Stimulated activated CD4-positive, alpha-beta T cell treated with anti-CD3 and anti-CD28 coated beads, Interleukin-1b, Interleukin-23, amount 100 ng/mL, for 48 hours (primary cell): Measurements from ENCODE around the gene IVD.

Experiments used
- DNase-seq: peaks from one replicate; pipeline ENCODE4 v3.0.0-alpha.2; 2020

Gene IVD

DNA sequence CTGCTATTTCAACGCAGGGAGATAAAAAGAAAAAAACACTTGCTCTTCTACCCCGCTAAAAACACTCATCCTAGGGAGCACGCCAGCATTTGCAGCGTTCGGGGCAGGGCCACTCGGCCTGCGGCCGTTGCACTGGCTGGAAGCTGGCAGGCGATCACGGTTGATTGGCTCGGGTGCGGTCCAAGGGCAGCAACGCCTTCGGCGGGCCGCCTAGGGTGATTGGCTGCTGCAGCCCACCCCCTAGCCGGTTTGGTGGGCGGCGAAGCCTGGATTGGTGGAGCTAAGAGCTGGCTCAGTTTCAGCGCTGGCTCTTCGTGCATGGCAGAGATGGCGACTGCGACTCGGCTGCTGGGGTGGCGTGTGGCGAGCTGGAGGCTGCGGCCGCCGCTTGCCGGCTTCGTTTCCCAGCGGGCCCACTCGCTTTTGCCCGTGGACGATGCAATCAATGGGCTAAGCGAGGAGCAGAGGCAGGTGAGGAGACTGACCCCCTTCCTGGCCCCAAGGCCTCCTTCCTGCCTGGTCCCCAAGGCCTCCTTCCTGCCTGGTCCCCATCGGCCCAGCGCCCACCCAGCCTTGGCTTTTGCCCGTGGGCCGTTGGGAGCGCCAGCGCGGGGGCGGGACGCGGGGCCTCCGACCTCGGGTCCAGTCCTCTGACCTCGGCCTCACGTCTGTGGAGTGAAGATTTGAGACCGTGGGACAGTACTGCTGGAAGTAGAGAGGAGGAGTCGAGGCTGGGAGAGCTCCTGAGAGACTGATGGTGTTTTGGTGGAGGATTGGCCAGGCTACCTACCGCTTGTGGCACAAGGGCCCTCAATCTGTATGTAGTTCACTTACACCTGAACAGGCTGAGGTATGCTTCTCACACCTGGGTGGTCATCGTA, at the start of gene IVD:
Gene IVD (plus strand): TSS at position 295 of the 881 bp plus-strand sequence. CDS start 33 bp downstream, at position 328.
- DNase-seq: peak; percentile 92

DNA sequence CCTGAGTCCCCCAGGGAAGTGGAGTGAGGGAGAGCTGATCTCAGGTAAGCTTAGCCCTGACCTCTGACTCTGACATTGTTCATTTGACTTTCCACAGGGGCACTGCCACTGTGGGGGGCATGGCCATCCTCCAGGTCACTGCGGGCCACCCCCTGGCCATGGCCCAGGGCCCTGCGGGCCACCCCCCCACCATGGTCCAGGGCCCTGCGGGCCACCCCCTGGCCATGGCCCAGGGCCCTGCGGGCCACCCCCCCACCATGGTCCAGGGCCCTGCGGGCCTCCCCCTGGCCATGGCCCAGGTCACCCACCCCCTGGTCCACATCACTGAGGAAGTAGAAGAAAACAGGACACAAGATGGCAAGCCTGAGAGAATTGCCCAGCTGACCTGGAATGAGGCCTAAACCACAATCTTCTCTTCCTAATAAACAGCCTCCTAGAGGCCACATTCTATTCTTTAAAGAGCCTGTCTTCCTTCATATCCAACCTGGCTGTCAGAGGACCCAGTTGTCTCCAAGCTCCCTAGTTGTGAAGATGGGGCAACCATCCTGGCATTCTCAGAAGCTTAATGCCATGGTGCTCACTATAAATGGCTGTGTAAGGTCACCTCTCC, 49.5 kb upstream of the IVD start:
- DNase-seq: no peak

DNA sequence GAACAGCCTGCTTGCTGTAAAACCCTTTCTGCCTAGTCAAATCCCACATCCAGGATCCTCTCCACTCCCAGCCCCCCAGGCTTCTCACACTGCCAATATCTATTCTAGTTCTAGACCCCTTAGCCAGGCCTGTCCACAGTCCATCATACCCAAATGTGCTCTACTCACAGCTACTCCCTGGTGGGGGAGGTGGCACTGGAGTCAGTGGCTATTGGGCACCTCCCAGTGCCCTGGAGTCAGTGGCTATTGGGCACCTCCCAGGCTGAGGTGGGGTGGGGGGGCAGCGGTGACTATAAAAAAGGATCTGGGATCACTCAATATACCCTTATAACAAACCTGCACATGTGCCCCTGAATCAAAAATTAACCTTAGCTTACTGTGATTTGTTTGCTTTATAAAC, 48.3 kb upstream of the IVD start:
- no peak for DNase-seq

DNA sequence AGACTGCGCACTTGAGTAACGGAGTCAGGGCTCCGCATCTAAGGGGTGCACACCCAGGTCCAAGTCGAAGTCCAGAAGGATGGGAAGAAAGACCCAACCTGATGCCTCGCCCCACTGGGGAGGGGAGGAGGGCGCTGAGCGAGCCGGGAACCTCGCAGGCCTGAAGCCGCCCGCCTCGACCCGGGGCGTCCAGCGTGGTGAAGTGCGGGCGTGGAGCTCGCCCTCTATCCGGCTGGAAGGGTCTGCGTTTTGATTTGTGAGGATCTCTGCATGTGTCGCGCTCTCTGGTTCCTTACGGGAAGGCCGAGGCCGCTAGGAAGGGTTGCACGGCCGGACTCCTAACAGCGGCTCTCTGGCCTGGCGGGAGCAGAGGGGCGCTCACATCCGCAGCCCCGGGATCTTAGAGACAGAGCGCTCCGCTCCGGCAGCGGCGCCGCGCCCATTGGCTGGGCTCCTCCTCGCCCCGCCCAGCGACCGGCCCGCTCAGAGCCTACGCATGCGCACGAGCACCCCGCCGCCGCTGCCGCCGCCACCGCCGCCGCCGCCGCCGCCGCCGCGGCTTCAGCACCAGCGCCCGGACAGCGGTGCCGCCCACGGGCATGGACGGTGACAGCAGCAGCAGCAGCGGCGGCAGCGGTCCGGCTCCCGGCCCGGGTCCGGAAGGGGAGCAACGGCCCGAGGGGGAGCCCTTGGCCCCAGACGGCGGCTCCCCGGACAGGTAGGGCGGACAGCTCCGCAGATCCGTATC, 47.7 kb upstream of the IVD start, which contains the start of gene DISP2:
Gene DISP2 (plus strand): TSS at position 497 of the 748 bp plus-strand sequence. CDS start 103 bp downstream, at position 600.
- DNase-seq: peak; percentile 88

DNA sequence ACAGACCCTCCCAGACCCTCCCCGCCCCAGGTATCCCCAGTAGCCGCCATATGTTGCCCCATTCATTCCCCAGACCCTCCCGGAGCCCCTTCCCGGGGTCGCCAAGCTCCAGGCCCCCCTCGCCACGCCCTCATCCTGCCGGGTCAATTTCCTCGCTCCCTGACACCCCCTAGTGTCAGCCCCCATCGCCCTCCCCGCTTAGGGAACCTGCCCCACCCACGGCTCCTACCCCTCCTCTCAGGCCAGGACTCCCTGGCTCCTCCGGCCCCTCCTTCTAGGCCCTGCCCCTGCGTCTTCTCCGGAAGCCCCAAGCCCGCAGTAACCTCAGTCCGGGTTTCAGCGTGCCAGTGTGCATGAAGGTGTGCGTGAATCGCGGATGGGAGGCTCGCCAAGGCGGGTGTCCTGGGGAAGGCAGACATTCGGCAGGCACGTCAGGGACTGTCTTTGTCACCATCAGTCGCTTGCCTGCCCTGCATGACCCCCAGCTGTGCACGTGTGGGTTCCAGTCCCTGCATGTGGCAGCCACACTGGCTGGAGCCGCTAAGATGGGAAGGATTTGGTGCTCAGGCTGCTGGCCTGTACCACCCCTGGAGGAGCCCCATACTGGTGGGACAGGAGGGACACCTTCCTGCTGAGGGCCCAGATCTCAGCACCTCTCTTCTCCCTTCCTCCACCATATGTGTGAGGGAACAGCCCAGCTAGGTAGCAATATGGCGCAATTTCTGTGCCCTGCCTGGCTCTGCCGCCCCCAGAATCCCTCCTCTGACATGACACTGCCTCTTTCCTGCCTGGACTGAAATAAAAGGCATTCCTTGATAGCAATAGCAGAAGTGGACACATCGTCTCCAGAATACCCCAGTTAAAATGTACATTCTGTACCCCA, 46.9 kb upstream of the IVD start:
- no peak for DNase-seq

DNA sequence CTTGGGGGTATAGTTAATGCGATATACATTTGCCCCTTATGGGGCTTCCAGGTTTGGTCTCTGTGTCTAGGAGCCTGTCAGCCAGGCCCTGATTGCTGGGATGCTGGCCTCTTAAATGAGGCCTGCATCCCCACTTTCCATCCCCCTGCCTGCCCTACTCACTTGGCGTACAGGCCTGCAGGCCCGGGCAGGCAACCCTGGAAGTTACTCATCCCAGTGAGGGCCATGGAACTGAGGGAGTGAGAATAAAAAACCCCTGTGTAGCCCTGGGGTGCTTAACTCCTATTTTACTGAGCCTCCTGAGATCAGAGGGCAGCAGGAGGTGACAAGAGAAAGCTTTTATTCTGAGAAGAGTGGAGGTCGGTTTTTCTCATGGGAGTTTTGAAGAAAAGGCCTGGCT, 45.6 kb upstream of the IVD start:
- DNase-seq: no peak

DNA sequence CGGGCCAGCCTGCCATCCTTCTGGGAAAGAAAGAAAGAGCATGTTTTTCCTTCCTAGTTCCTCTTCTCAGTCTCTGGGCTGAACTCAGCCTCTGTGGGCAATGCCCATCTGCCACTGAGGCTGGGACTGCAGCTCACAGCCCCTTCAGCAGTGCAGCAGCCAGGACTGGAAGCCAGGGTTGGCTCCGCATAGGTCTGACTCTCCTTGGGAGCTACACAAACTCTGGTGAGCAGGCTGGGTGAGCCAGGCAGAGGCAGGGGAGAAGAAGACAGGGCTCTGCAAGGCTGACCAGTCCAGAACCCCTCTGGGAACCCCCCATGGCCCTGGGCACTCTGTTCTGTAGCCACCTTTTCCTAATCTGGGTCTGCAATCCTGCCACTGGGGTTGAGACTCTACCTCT, 44.0 kb upstream of the IVD start:
- DNase-seq: no peak

DNA sequence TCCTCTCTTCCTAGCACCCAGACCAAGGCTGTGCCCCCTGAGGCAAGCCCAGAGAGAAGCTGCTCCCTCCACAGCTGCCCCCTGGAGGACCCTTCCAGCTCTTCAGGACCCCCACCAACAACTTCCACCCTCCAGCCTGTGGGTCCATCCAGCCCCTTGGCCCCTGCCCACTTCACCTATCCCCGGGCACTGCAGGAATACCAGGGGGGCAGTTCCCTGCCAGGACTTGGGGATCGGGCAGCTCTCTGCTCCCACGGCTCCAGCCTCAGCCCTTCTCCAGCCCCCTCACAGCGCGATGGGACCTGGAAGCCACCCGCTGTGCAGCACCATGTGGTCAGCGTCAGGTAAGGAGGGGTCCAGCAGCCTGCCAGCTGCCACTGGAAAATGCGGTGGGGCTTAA, 42.0 kb upstream of the IVD start:
- no peak for DNase-seq

DNA sequence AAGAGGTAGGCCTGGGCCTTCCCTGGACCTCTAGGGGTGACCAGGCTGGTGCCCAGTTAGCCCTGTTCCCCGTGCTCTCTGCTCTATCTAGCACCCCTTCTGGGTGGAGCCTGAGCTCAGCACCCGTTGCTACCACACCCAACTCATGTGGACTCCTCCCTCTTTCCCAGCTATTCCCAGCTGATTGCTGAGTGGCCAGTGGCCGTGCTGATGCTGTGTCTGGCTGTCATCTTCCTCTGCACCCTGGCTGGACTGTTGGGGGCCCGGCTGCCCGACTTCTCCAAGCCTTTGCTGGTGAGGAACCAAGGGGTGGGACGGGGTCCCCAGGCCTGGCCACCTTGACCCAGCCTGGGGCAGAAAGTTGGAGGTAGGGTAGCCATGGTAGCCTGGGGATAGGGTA, 41.3 kb upstream of the IVD start:
- no peak for DNase-seq

DNA sequence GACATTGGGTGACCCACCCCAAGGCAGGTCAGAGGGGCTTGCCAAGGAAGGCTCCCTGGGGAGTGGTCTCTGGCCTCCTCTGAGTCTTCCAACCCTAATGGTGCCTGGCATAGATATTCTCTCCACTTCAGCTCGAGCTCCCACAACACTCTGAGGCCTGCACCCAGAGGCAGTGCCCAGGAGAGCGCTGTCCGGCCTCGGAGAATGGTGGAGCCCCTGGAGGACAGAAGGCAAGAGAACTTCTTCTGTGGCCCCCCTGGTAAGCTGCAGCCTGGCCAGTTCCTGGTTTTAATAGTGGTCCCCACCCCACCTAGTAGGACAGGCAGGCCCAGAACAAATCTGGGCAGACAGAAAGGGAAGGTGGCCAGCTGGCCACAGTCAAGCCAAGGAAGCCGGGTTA, 40.6 kb upstream of the IVD start:
- DNase-seq: no peak

DNA sequence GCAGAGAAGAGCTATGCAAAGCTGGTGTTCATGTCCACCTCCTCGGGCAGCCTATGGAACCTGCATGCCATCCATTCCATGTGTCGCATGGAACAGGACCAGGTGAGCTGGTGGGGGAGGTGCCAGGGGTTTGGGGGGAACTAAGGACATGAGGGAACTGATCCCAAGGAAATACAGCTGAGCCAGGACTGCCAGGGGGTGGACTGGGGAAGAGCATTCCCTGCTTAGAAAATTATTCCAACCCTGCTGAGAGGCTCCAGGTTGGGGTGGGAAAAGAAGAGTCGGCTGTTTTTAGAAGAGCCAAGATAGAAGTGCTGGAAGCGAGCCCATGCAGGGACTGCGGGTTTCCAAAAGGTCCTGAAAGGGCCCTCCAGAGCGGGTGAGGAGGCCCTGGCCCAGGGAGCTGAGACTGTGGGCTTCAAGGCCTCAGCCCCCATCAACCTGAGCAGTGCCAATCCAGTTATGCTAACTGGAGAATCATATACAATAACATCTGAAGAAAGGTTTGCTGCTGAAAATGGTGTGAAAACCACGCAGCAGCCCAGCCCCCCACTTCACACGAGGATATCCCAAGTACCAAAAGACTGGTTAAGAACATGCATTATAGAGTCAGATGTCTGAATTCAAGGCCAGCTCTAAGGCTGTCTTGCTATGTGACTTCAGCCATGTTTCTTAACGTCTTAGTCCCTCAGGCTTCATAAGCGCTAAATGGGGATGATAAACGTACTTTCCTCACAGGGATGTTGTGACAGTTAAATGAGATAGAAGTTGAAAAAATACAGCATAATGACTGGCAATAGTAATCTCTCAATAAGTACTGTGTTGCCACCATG, 39.8 kb upstream of the IVD start:
- no peak for DNase-seq

DNA sequence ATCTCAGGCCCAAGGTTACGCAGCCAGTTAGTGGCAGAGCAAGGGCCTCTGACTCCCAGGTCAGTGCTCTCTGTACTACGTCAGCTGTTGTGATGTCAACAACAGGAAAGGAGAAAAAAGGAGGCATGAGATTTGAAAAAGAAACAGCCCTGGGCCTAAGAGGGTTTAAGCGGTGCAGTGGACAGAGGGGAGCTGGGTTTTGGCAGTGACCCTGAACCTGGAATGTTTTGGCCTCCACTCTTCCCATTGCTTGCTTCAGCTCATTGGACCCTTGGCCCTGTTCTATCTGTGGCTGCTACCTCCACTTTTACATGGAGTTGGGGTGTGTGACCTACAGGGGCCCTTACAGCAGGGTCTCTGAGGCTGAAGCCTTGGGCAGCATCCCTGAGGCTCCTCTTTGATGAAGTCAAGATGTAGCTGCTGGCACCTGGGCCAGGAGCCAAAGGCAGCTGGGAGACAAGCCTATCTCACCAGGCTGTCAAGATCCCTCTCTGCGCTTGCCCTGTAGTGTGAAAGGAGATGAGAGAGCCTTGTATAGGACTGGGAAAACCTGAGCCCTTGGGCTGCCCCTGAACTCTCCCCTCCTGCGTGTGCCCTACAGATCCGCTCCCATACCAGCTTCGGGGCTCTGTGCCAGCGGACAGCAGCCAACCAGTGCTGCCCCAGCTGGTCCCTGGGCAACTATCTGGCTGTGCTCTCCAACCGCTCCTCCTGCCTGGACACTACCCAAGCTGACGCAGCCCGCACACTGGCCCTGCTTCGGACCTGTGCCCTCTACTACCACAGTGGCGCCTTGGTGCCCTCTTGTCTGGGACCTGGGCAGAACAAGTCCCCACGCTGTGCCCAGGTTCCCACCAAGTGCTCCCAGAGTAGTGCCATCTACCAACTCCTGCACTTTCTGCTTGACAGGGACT, 38.9 kb upstream of the IVD start:
- DNase-seq: no peak

DNA sequence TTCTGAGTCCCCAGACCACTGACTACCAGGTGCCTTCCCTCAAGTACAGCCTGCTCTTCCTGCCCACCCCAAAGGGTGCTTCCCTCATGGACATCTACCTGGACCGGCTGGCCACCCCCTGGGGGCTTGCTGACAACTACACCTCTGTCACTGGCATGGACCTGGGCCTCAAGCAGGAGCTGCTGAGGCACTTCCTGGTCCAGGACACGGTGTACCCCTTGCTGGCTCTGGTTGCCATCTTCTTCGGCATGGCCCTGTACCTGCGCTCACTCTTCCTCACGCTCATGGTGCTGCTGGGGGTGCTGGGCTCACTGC, 38.3 kb upstream of the IVD start:
- DNase-seq: no peak

DNA sequence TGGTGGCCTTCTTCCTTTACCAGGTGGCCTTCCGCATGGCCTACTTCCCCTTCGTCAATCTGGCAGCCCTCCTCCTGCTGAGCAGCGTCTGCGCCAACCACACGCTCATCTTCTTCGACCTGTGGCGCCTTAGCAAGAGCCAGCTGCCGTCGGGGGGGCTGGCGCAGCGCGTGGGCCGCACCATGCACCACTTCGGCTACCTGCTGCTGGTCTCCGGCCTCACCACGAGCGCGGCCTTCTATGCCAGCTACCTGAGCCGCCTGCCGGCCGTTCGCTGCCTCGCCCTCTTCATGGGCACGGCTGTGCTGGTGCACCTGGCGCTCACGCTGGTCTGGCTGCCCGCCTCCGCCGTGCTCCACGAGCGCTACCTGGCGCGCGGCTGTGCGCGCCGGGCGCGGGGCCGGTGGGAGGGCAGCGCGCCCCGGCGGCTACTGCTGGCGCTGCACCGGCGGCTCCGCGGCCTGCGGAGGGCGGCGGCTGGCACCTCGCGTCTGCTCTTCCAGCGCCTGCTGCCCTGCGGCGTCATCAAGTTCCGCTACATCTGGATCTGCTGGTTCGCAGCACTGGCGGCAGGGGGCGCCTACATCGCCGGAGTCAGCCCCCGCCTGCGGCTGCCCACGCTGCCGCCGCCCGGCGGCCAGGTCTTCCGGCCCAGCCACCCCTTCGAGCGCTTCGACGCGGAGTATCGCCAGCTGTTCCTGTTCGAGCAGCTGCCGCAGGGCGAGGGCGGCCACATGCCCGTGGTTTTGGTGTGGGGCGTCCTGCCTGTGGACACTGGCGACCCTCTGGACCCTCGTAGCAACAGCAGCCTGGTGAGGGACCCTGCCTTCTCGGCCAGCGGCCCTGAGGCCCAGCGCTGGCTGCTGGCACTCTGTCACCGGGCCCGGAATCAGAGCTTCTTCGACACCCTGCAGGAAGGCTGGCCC, 37.6 kb upstream of the IVD start:
- DNase-seq: peak; percentile 90

DNA sequence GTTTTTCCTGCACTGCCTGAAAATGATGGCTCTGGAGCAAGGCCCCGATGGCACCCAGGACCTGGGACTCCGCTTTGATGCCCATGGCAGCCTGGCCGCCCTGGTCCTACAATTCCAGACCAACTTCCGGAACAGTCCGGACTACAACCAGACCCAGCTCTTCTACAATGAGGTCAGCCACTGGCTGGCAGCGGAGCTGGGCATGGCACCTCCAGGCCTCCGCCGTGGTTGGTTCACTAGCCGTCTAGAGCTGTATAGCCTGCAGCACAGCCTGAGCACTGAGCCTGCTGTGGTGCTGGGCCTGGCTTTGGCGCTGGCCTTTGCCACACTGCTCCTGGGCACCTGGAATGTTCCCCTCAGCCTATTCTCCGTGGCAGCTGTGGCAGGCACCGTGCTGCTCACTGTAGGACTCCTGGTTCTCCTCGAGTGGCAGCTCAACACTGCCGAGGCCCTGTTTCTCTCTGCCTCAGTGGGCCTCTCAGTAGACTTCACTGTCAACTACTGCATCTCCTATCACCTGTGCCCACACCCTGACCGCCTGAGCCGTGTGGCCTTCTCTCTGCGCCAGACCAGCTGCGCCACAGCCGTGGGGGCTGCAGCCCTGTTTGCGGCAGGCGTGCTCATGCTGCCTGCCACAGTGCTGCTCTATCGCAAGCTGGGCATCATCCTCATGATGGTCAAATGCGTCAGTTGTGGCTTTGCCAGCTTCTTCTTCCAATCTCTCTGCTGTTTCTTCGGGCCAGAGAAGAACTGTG, 36.7 kb upstream of the IVD start:
- DNase-seq: no peak

DNA sequence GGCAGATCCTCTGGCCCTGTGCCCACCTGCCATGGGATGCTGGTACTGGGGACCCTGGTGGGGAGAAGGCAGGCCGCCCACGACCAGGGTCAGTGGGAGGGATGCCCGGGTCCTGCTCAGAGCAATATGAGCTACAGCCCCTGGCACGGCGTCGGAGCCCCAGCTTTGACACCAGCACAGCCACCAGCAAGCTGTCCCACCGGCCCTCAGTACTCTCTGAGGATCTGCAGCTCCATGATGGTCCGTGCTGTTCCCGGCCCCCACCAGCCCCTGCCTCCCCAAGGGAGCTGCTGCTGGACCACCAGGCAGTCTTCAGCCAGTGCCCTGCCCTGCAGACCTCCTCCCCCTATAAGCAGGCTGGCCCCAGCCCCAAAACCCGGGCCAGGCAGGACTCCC, 36.1 kb upstream of the IVD start:
- DNase-seq: no peak

DNA sequence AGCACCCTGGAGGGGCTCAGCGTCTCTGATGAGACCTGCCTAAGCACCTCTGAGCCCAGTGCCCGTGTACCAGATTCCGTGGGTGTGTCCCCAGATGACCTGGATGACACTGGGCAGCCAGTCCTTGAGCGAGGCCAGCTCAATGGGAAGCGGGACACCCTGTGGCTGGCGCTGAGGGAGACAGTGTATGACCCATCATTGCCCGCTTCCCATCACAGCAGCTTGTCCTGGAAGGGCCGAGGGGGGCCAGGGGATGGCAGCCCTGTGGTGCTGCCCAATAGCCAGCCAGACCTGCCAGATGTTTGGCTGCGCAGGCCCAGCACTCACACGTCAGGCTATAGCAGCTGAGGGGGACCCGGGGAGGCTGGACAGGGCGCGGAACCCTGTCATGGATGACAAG, 35.6 kb upstream of the IVD start:
- DNase-seq: no peak

DNA sequence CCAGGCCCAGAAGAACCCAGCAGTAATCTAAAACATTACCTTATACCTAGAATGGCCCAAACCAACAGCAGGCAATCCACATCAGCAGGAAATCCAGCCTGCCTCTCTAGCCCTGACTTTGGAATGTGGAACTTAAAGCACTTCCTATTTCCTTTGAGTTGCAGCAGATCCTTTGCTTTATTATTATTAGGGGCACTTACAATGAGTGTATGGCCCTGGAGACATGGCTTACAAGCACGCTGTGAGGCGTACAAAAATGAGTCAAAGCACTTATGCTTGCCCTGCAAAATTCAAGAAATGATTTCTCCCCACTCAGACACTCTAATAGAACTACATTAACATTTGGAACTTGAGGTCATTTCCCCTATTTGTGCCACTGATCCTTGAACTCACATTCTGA, 32.6 kb upstream of the IVD start:
- no peak for DNase-seq

DNA sequence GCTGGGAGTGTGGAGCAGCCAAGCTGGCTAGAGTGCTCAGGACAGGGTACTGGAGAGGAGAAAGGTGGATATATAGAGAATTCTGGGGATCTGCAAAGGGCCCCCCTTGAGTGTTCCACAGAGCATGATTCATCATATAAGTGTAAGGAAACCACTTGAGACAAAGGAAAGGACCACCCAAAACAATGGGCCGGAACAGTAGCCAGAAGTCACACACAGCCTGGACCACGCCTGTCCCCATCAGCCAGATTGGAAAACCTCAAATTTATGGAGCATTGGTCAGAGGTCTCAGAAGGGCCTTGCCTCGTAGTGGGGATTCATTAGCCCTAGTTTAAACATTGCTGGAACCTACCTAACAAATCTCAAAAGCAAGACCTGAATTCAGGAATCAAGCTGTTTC, 28.0 kb upstream of the IVD start:
- DNase-seq: no peak
